Spinal cord (tissue), 10 donors: Measurements from ENCODE around the gene PDLIM4. TPM values are rescaled to one million over a fixed set of nuclear protein-coding genes. Genes with fewer than 3 reads are reported as not detected.

Source experiments
- DNase-seq, 6 donors: peaks; one replicate each; pipeline versions ENCODE4 v3.0.0 to v3.0.0-alpha.2; 2013 to 2015; ENCODE audit warnings: low spot score in 6 of 6, low read depth in 4 of 6
- H3K27ac ChIP-seq: one replicate; pipeline ENCODE4 v1.5.1; 2013; ENCODE audit warnings: low read depth, low read length, control low read depth
- H3K27me3 ChIP-seq: one replicate; pipeline ENCODE4 v1.6.1; 2013; ENCODE audit warnings: low read length; ENCODE audit not compliant: control insufficient read depth, insufficient read depth
- H3K36me3 ChIP-seq: one replicate; pipeline ENCODE4 v1.6.1; 2013; ENCODE audit warnings: low read length; ENCODE audit not compliant: control insufficient read depth, insufficient read depth
- H3K4me1 ChIP-seq: one replicate; pipeline ENCODE4 v1.6.1; 2013; ENCODE audit warnings: low read length; ENCODE audit not compliant: control insufficient read depth, insufficient read depth
- H3K4me3 ChIP-seq: one replicate; pipeline ENCODE4 v1.5.1; 2013; ENCODE audit warnings: low read depth, low read length, control low read depth
- H3K9me3 ChIP-seq: one replicate; pipeline ENCODE4 v1.6.1; 2013; ENCODE audit warnings: low read length; ENCODE audit not compliant: control insufficient read depth, insufficient read depth
- WGBS: methylation state at CpG from one replicate; pipeline ENCODE4 v1.1.5; 2013; ENCODE audit warnings: missing lambda C conversion rate; ENCODE audit not compliant: insufficient coverage; 5-methylcytosine and 5-hydroxymethylcytosine counted together
- long read RNA-seq, 4 donors: transcript quantifications; one replicate each; lab custom pipeline, GENCODE V29; 2026
- polyA plus RNA-seq, 2 donors: library from polyadenylated mRNA; unstranded; fragments of 120-200 nt; gene quantifications; one replicate each; pipeline ENCODE4 v1.2.1, GENCODE V29; 2013; ENCODE audit not compliant: insufficient read length in 2 of 2
- total RNA-seq, 2 donors: library from RNA; depleted of rRNA in 1 of 2; stranded (reverse); fragments of 120-200 nt in 1 of 2; fragments of >200 nt in 1 of 2; gene quantifications; one replicate each; pipeline versions ENCODE4 v1.2.3 to v1.2.4, GENCODE V29; 2013 to 2014
- donor health status: healthy.

The PDLIM4 gene
- total RNA-seq: 10 to 100 TPM; 10.6 to 28.1 TPM
- polyA plus RNA-seq: 10 to 100 TPM; 35.1 to 40.9 TPM
- long read RNA-seq, donor 1, transcript PDLIM4-201 (7 exons, 2,282 nt): major isoform, 21 of 21 reads
- long read RNA-seq, donor 1, partial matches to known transcripts: 0 of 21 reads
- long read RNA-seq, donor 1, other reads (novel, unspliced or antisense): 0 of 21 reads
- long read RNA-seq, donor 2, transcript PDLIM4-201 (7 exons, 2,282 nt): major isoform, 9 of 11 reads
- long read RNA-seq, donor 2, partial matches to known transcripts: 0 of 11 reads
- long read RNA-seq, donor 2, other reads (novel, unspliced or antisense): 0 of 11 reads
- long read RNA-seq, donor 3, transcript PDLIM4-201 (7 exons, 2,282 nt): major isoform, 12 of 13 reads
- long read RNA-seq, donor 3, partial matches to known transcripts: 0 of 13 reads
- long read RNA-seq, donor 3, other reads (novel, unspliced or antisense): 0 of 13 reads
- long read RNA-seq, donor 4, transcript PDLIM4-201 (7 exons, 2,282 nt): major isoform, 11 of 11 reads
- long read RNA-seq, donor 4, partial matches to known transcripts: 0 of 11 reads
- long read RNA-seq, donor 4, other reads (novel, unspliced or antisense): 0 of 11 reads

- H3K4me1 ChIP-seq: peaks cover 63% of the 10 kb centered on the region
- peaks cover 13% of the 10 kb centered on the region for H3K27me3 ChIP-seq
- 11% methylated on average over 86 of the region's 88 CpGs for WGBS
- H3K4me3 ChIP-seq: peak within 1 kb of the TSS; percentile 79
- H3K9me3 ChIP-seq: no peaks in the 10 kb centered on the region
- H3K27ac ChIP-seq: peak within 1 kb of the TSS; percentile 89
- H3K36me3 ChIP-seq: peaks cover 6% of the 10 kb centered on the region
- peak in 3 of 6 donors; percentile 46 to 88 (median 76) for DNase-seq
These were observed at the start of gene PDLIM4 for GRCh38 chr5:132257131-132258101. Gene PDLIM4, plus strand, starts transcription at chr5:132257696. Its CDS starts 39 bp downstream, at chr5:132257735.

- 72% methylated on average over 5 of the region's 5 CpGs for WGBS
- Histone ChIP-seq H3K4me1 (peaks cover 7% of the 10 kb centered on the region), H3K27ac (no peak overlapping the region), H3K9me3 (no peaks in the 10 kb centered on the region), H3K4me3 (no peak overlapping the region), H3K36me3 (peaks cover 33% of the 10 kb centered on the region), H3K27me3 (no peaks in the 10 kb centered on the region)
- DNase-seq: no peak
These were observed 49.7 kb upstream of the PDLIM4 start for GRCh38 chr5:132207778-132208177.

GRCh38 chr5:132209131-132209530, 48.4 kb upstream of the PDLIM4 start:
- 88% methylated on average over 5 of the region's 9 CpGs for WGBS
- Histone ChIP-seq H3K4me3 (no peak overlapping the region), H3K4me1 (peaks cover 7% of the 10 kb centered on the region), H3K27me3 (no peaks in the 10 kb centered on the region), H3K9me3 (no peaks in the 10 kb centered on the region), H3K27ac (no peak overlapping the region), H3K36me3 (peaks cover 43% of the 10 kb centered on the region)
- DNase-seq: no peak

- peaks cover 8% of the 10 kb centered on the region for H3K4me1 ChIP-seq
- H3K9me3 ChIP-seq: no peaks in the 10 kb centered on the region
- no peak for DNase-seq
- H3K4me3 ChIP-seq: no peak overlapping the region
- no peak overlapping the region for H3K27ac ChIP-seq
- 100% methylated on average over 10 of the region's 11 CpGs for WGBS
- peaks cover 34% of the 10 kb centered on the region for H3K36me3 ChIP-seq
- H3K27me3 ChIP-seq: no peaks in the 10 kb centered on the region
These were observed 47.5 kb upstream of the PDLIM4 start for GRCh38 chr5:132209901-132210545.

GRCh38 chr5:132210944-132211343, 46.6 kb upstream of the PDLIM4 start:
- Histone ChIP-seq H3K4me1 (peaks cover 7% of the 10 kb centered on the region), H3K27ac (no peak overlapping the region), H3K4me3 (no peak overlapping the region), H3K27me3 (no peaks in the 10 kb centered on the region), H3K36me3 (peaks cover 38% of the 10 kb centered on the region), H3K9me3 (no peaks in the 10 kb centered on the region)
- DNase-seq: no peak
- WGBS: 100% methylated on average over 1 of the region's 1 CpG

GRCh38 chr5:132211787-132212186, 45.7 kb upstream of the PDLIM4 start:
- no peak overlapping the region for H3K4me3 ChIP-seq
- H3K27ac ChIP-seq: no peak overlapping the region
- no peaks in the 10 kb centered on the region for H3K27me3 ChIP-seq
- peaks cover 38% of the 10 kb centered on the region for H3K36me3 ChIP-seq
- no peaks in the 10 kb centered on the region for H3K9me3 ChIP-seq
- no CpG with 5 or more reads among the region's 1 CpG for WGBS
- H3K4me1 ChIP-seq: peaks cover 7% of the 10 kb centered on the region
- DNase-seq: peak in 2 of 6 donors; percentile 41 to 44

- no peak overlapping the region for H3K27ac ChIP-seq
- no peak overlapping the region for H3K4me3 ChIP-seq
- no peaks in the 10 kb centered on the region for H3K9me3 ChIP-seq
- no peaks in the 10 kb centered on the region for H3K27me3 ChIP-seq
- WGBS: 96% methylated on average over 7 of the region's 7 CpGs
- H3K4me1 ChIP-seq: peaks cover 7% of the 10 kb centered on the region
- DNase-seq: no peak
- H3K36me3 ChIP-seq: peaks cover 30% of the 10 kb centered on the region
These were observed 43.8 kb upstream of the PDLIM4 start for GRCh38 chr5:132213666-132214065.

GRCh38 chr5:132214491-132214890, 43.0 kb upstream of the PDLIM4 start:
- Histone ChIP-seq H3K27me3 (no peaks in the 10 kb centered on the region), H3K9me3 (no peaks in the 10 kb centered on the region), H3K27ac (no peak overlapping the region), H3K4me3 (no peak overlapping the region), H3K4me1 (peaks cover 7% of the 10 kb centered on the region), H3K36me3 (peaks cover 23% of the 10 kb centered on the region)
- DNase-seq: no peak
- 100% methylated on average over 3 of the region's 4 CpGs for WGBS

GRCh38 chr5:132215329-132215728, 42.2 kb upstream of the PDLIM4 start:
- Histone ChIP-seq H3K4me3 (no peak overlapping the region), H3K27me3 (no peaks in the 10 kb centered on the region), H3K4me1 (peaks cover 7% of the 10 kb centered on the region), H3K36me3 (peaks cover 17% of the 10 kb centered on the region), H3K9me3 (no peaks in the 10 kb centered on the region), H3K27ac (peak overlapping the region; percentile 37)
- peak in 2 of 6 donors; percentile 44 to 85 for DNase-seq
- WGBS: 37% methylated on average over 5 of the region's 5 CpGs
